ENCODE results near the gene PPIL1. TPM values are rescaled to one million over a fixed set of nuclear protein-coding genes. Genes with fewer than 3 reads are reported as not detected.

The PPIL1 gene
- total RNA-seq, 4 donors from 2014 or later: 6.0 to 14.0 (median 6.4) TPM

DNA sequence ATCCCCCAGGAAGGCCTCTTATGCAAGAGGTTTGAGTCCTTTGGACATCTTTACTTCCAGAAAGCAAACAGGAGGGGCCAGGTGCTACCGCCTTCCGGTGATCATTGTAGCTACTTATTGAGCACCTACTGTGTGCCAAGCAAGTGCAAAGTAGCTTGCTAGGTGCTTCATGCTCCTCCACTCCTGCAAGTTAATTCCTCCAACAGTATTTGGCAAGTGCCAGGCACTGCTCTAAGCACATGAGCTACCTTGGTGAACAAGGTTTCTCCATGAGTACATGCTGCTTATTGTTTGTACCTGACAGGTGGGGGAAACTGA lies 37.6 kb downstream of the PPIL1 start:
- DNase-seq: no peak
- Histone ChIP-seq H3K4me3 (no peak overlapping the region), H3K27ac (no peak overlapping the region), H3K9me3 (no peaks in the 10 kb centered on the region), H3K4me1 (peaks cover 4 to 24% (median 11%) of the 10 kb centered on the region in 4 donors), H3K27me3 (peaks cover 0 to 7% of the 10 kb centered on the region in 2 donors), H3K36me3 (no peaks in the 10 kb centered on the region)
- no peak for TF ChIP-seq POLR2A (IDR thresholded peaks at IDR 0.05)
- TF ChIP-seq, protein P1, sequence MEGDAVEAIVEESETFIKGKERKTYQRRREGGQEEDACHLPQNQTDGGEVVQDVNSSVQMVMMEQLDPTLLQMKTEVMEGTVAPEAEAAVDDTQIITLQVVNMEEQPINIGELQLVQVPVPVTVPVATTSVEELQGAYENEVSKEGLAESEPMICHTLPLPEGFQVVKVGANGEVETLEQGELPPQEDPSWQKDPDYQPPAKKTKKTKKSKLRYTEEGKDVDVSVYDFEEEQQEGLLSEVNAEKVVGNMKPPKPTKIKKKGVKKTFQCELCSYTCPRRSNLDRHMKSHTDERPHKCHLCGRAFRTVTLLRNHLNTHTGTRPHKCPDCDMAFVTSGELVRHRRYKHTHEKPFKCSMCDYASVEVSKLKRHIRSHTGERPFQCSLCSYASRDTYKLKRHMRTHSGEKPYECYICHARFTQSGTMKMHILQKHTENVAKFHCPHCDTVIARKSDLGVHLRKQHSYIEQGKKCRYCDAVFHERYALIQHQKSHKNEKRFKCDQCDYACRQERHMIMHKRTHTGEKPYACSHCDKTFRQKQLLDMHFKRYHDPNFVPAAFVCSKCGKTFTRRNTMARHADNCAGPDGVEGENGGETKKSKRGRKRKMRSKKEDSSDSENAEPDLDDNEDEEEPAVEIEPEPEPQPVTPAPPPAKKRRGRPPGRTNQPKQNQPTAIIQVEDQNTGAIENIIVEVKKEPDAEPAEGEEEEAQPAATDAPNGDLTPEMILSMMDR (IDR thresholded peaks at IDR 0.05): no peak

DNA sequence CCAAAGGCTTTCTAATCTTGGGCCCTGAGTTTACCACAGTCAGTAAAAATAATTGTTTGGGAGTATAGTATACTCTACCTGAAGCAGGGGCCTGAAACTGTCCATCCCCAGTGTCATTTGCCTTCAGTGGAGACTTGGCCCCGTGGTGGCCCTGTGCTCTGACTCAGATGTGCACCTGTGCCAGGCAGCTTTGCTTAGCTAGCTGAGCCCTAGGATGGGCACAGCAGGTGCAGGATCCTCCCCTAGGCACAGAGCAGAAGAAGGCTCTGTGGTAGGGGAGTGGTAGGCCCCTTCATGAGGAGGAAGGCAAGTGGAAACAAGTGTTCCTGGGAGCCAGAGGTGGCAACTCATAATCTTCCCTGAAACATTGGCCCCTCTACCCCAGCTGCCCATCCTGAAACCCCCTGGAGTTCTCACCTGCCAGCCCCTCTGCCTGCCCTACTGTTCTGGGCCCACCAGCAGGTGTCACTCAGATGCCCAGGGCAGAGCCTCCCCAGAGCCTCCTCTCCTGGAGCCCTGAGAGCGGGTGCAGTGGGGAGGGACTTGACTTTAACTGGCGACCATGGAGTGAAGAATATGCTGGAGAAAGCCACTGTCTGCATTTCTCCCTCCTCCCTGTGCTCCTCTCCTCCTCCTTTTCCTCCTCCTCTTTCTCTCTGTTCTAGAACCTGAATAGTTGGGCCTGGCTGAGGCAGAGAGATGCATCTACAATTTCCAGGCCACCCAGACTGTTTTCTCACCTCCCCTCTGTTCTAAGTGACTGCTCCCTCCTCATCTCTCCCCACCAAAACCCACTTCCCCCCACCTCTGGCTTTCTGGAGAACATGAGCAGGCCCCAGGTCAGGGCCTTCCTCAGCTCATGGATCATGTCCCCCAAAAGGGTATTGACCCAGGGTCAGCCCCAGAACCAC lies 38.2 kb downstream of the PPIL1 start:
- no peak for TF ChIP-seq POLR2A (IDR thresholded peaks at IDR 0.05)
- TF ChIP-seq, protein P1 (IDR thresholded peaks at IDR 0.05): no peak

DNA sequence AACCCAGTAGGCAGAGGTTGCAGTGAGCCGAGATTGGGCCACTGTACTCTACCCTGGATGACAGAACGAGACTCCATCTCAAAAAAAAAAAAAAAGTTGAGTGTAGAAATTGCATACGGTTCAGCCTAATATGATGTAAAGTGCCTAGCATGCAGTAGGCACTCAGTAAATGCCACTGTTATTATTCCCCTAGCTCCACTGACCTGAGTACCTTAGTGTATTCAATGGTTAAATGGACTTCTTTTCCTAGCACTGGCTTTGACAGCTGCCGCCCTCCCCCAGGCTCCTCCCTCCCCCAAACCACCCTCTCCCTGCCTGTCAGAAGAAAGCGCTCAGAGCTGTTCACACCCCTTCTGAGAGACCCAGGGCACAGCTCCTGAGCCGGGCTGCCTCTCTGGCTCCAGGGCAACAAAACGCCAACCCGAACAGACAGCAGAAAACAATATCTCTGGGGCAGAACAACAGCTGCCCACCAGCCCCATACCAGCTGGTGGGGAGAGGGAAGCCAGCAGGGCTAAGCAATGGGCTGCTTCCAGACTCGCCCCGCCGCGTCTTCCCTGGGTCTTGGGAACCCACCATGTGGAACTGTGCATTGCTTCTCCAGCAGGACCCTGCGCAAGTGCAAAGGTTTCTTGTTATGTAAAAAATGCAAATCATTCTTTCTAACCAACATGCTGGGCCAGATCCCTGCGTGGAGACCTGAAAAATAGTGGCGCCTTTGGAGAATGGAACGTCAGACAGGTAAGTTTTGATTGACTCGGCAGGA lies 39.8 kb downstream of the PPIL1 start:
- Histone ChIP-seq H3K4me1 (peaks cover 0 to 22% (median 5%) of the 10 kb centered on the region in 4 donors), H3K4me3 (no peak overlapping the region), H3K27me3 (peaks cover 0 to 7% of the 10 kb centered on the region in 2 donors), H3K27ac (no peak overlapping the region), H3K36me3 (no peaks in the 10 kb centered on the region), H3K9me3 (no peaks in the 10 kb centered on the region)
- DNase-seq: no peak
- no peak for TF ChIP-seq POLR2A (IDR thresholded peaks at IDR 0.05)
- TF ChIP-seq, protein P1 (IDR thresholded peaks at IDR 0.05): no peak

More for the DNA sequence above, 38.2 kb downstream of the PPIL1 start:
- H3K4me1 ChIP-seq: peaks cover 4 to 24% (median 11%) of the 10 kb centered on the region in 4 donors
- no peak for DNase-seq
- H3K27me3 ChIP-seq: peaks cover 0 to 7% of the 10 kb centered on the region in 2 donors
- H3K27ac ChIP-seq: no peak overlapping the region
- H3K4me3 ChIP-seq: no peak overlapping the region
- no peaks in the 10 kb centered on the region for H3K9me3 ChIP-seq
- no peaks in the 10 kb centered on the region for H3K36me3 ChIP-seq

DNA sequence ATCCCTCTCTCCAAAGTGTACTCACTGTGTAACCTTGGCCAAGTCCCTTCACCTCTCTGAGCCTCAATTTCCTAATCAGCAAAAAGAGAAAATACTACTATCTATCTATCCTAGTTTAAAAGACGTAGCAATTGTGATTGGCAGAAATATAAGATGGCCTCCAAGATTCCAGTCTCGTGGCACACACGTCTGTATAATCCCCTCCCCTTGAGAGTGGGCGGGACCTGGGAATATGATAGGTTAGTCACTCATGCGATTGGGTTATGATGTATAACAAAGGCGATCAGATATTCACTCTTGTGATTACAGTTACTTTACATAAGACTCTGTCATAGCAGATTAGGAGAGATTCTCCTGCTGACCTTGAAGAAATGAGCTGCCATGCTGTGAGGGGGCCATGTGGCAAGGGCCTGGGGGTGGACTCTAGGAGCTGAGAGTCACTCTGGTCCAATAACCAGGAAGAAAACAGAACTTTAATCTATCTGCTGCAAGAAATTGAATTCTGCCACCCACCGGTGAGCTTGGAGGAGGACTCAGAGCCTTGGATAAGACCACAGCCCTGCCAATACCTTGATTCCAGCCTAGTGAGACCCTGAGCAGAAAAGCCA lies 41.3 kb downstream of the PPIL1 start:
- TF ChIP-seq POLR2A (IDR thresholded peaks at IDR 0.05): no peak
- TF ChIP-seq, protein P1 (IDR thresholded peaks at IDR 0.05): no peak

DNA sequence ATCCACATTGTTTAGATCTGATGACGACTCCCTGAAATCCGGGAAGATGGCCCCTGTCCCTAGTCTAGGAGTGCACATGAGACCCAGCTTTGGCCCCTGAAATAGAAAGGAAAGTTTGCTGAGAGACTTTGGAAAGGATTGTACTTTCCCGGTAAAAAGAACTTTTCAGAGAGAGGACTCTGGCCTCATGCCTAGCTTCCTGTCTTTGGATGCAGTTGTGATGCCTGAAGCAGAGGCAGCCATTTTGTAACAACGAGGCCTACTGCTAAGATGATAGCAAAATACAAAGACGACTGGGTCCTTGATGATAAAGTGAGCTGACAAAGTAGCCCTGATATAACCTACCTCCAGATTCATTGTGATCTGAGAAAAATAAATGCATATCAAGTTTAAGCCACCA lies 42.3 kb downstream of the PPIL1 start:
- Histone ChIP-seq H3K9me3 (no peaks in the 10 kb centered on the region), H3K36me3 (no peaks in the 10 kb centered on the region), H3K27ac (no peak overlapping the region), H3K4me1 (peaks cover 0 to 22% (median 0%) of the 10 kb centered on the region in 4 donors), H3K4me3 (no peak overlapping the region), H3K27me3 (no peaks in the 10 kb centered on the region)
- TF ChIP-seq, protein P1 (IDR thresholded peaks at IDR 0.05): no peak
- TF ChIP-seq POLR2A (IDR thresholded peaks at IDR 0.05): no peak
- no peak for DNase-seq

More for the DNA sequence above, 41.3 kb downstream of the PPIL1 start:
- Histone ChIP-seq H3K4me1 (peaks cover 0 to 22% (median 0%) of the 10 kb centered on the region in 4 donors), H3K9me3 (no peaks in the 10 kb centered on the region), H3K27me3 (no peaks in the 10 kb centered on the region), H3K27ac (no peak overlapping the region), H3K36me3 (no peaks in the 10 kb centered on the region), H3K4me3 (no peak overlapping the region)
- no peak for DNase-seq

Data from Peyer's patch (tissue), 4 donors.